Esophagus (tissue), 2 donors: ENCODE data around the gene PDF. TPM values are rescaled to one million over a fixed set of nuclear protein-coding genes. Genes with fewer than 3 reads are reported as not detected.

Experiments
- H3K27ac ChIP-seq, 2 donors: one replicate each; pipeline ENCODE4 v1.5.1; 2013; ENCODE audit warnings: low read depth in 2 of 2, mild to moderate bottlenecking in 2 of 2, inconsistent platforms in 1 of 2, low read length in 1 of 2, moderate library complexity in 1 of 2
- H3K27me3 ChIP-seq, 2 donors: one replicate each; pipeline ENCODE4 v1.6.1; 2013; ENCODE audit warnings: low read length in 2 of 2, control low read depth in 1 of 2, mild to moderate bottlenecking in 1 of 2; ENCODE audit not compliant: insufficient read depth in 2 of 2, control insufficient read depth in 1 of 2
- H3K36me3 ChIP-seq, 2 donors: one replicate each; pipeline ENCODE4 v1.6.1; 2013; ENCODE audit warnings: low read length in 1 of 2; ENCODE audit not compliant: control insufficient read depth in 2 of 2, insufficient read depth in 2 of 2
- H3K4me1 ChIP-seq, 2 donors: one replicate each; pipeline ENCODE4 v1.6.1; 2013; ENCODE audit warnings: low read length in 1 of 2; ENCODE audit not compliant: control insufficient read depth in 2 of 2, insufficient read depth in 2 of 2
- H3K4me3 ChIP-seq, 2 donors: one replicate each; pipeline ENCODE4 v1.5.1; 2013; ENCODE audit warnings: low read length in 2 of 2, mild to moderate bottlenecking in 2 of 2, low read depth in 1 of 2, moderate library complexity in 1 of 2
- H3K9me3 ChIP-seq, 2 donors: one replicate each; pipeline ENCODE4 v1.6.1; 2013; ENCODE audit warnings: mild to moderate bottlenecking in 2 of 2, low read depth in 1 of 2, low read length in 1 of 2, moderate library complexity in 1 of 2; ENCODE audit not compliant: control insufficient read depth in 2 of 2, insufficient read depth in 1 of 2
- WGBS, 2 donors: extraction: QIAGEN DNeasy Blood & Tissue Kit; methylation state at CpG; one replicate each; pipeline ENCODE4 v1.1.7; 2013; 5-methylcytosine and 5-hydroxymethylcytosine counted together
- polyA plus RNA-seq, 2 donors: library from polyadenylated mRNA; stranded (reverse); fragments of 200-250 nt; gene quantifications; one replicate each; pipeline ENCODE4 v1.2.3, GENCODE V29; 2013
- donor health status: healthy with polysubstance abuse.
- donor health status: Bipolar disorder and iron deficiency.

Gene PDF
- polyA plus RNA-seq, 2 donors: 3.9 to 16.9 TPM

DNA sequence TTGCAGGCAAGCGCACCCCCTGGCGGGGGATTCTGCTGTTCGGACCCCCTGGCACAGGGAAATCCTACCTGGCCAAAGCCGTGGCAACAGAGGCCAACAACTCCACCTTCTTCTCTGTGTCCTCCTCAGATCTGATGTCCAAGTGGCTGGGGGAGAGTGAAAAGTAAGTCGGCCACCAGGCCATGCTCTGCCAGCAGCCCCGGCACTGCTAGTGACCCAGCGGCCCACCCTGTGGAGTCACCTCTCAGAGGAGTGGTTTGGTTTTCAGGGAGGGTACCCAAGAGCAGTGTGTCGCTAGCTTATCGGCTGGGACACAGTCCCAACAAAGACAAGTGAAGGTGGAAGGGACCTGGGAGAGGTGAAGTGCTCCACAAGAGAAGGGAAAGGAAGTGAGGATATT lies 11.0 kb downstream of the PDF start:
- Histone ChIP-seq H3K36me3 (peaks cover 33 to 73% of the 10 kb centered on the region in 2 donors), H3K27me3 (no peaks in the 10 kb centered on the region), H3K4me1 (no peaks in the 10 kb centered on the region), H3K27ac (no peak overlapping the region), H3K9me3 (no peaks in the 10 kb centered on the region), H3K4me3 (no peak overlapping the region)
- WGBS, 2 donors: 88 to 91% methylated on average over 9 of the region's 9 CpGs

GRCh38 chr16:69318911-69319289 lies 11.5 kb downstream of the PDF start:
- H3K27ac ChIP-seq: no peak overlapping the region
- WGBS, 2 donors: 74 to 82% methylated on average over 10 of the region's 10 CpGs

DNA sequence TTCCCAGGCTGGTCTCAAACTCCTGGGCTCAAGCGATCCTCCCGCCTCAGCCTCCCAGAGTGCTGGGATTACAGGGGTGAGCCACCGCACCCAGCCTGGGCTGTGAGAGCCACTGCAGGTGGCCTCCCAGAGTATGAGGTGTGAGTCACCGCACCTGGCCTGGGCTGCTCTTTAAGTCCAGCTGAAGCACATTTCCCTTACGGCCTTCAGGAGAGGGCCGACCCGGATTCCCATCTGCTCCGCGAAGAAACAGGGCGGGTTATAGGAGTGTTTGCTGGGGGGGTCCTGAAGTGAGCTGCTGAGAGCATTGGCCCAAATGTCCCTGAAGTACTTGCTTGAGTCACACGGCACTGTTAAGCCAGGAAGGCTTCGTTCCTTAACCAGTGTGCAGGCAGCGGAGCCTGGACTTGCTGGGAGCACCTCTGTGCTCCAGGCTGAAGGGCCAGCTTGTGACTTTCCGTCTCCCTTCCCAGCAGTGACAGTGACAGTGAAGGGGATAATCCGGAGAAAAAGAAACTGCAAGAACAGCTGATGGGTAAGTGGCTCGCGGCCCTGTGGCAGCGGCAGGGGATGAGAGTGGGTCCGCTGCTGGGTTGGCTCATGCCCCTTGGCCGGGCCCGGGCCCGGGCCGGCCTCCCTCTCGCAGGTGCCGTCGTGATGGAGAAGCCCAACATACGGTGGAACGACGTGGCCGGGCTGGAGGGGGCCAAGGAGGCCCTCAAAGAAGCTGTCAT lies 12.0 kb downstream of the PDF start:
- no peaks in the 10 kb centered on the region for H3K27me3 ChIP-seq
- H3K27ac ChIP-seq: no peak overlapping the region
- H3K36me3 ChIP-seq: peaks cover 31 to 70% of the 10 kb centered on the region in 2 donors
- no peaks in the 10 kb centered on the region for H3K4me1 ChIP-seq
- WGBS, 2 donors: 92 to 93% methylated on average over 30 of the region's 30 CpGs
- no peaks in the 10 kb centered on the region for H3K9me3 ChIP-seq
- no peak overlapping the region for H3K4me3 ChIP-seq

More at GRCh38 chr16:69318911-69319289, 11.5 kb downstream of the PDF start:
- no peaks in the 10 kb centered on the region for H3K9me3 ChIP-seq
- H3K4me1 ChIP-seq: no peaks in the 10 kb centered on the region
- no peaks in the 10 kb centered on the region for H3K27me3 ChIP-seq
- peaks cover 31 to 72% of the 10 kb centered on the region in 2 donors for H3K36me3 ChIP-seq
- no peak overlapping the region for H3K4me3 ChIP-seq

- Histone ChIP-seq H3K4me1 (no peaks in the 10 kb centered on the region), H3K27me3 (no peaks in the 10 kb centered on the region), H3K9me3 (no peaks in the 10 kb centered on the region), H3K27ac (no peak overlapping the region), H3K4me3 (no peak overlapping the region), H3K36me3 (peaks cover 31 to 57% of the 10 kb centered on the region in 2 donors)
- WGBS, 2 donors: 90 to 91% methylated on average over 17 of the region's 17 CpGs
These were observed 13.8 kb downstream of the PDF start for GRCh38 chr16:69316595-69317034.

DNA sequence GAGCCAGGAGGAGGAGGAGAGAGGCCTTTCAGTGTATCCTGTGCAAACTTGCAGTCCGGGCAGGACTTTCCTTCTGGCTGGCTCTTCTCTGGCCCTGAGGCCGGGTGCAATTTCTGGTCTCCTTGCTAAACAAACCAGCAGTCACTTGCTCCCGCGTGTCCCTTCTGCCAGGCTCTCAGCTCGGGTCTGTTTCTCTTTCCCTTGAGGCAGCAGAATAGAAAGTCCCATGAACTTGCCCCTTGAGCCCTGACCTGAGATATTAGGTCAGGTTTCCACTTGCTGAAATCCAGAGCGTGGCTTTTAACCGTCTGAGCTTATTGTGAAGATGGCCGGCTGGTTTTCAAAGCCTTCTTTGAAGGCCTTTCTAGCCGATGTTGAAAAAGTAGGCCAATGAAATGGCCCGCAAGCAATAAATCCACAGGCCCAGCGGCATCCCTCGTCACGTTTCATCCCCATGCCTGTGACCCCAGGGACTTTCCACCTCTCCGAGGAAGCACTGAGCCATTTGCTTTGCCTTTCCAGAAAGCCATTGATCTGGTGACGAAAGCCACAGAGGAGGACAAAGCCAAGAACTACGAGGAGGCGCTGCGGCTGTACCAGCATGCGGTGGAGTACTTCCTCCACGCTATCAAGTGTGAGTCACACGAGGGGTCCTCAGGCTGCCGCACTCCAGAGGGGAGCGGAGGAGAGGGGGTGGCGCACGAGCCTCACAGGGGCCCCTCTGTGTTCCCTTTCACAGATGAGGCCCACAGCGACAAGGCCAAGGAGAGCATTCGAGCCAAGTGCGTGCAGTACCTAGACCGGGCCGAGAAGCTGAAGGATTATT lies 14.7 kb downstream of the PDF start:
- H3K4me3 ChIP-seq: no peak overlapping the region
- peaks cover 24 to 49% of the 10 kb centered on the region in 2 donors for H3K36me3 ChIP-seq
- H3K9me3 ChIP-seq: no peaks in the 10 kb centered on the region
- no peaks in the 10 kb centered on the region for H3K27me3 ChIP-seq
- H3K4me1 ChIP-seq: no peaks in the 10 kb centered on the region
- WGBS, 2 donors: 80 to 87% methylated on average over 30 of the region's 30 CpGs
- no peak overlapping the region for H3K27ac ChIP-seq

GRCh38 chr16:69314534-69314933 lies 15.9 kb downstream of the PDF start:
- 81 to 87% methylated on average over 11 of the region's 11 CpGs for whole genome bisulfite sequencing, 2 donors
- H3K9me3 ChIP-seq: no peaks in the 10 kb centered on the region
- H3K4me3 ChIP-seq: no peak overlapping the region
- no peaks in the 10 kb centered on the region for H3K27me3 ChIP-seq
- H3K36me3 ChIP-seq: peaks cover 13 to 37% of the 10 kb centered on the region in 2 donors
- H3K27ac ChIP-seq: no peak overlapping the region
- H3K4me1 ChIP-seq: peaks cover 0 to 3% of the 10 kb centered on the region in 2 donors

GRCh38 chr16:69313469-69313868 lies 16.9 kb downstream of the PDF start:
- Histone ChIP-seq H3K27ac (no peak overlapping the region), H3K27me3 (no peaks in the 10 kb centered on the region), H3K9me3 (no peaks in the 10 kb centered on the region), H3K4me3 (no peak overlapping the region), H3K36me3 (peaks cover 13 to 27% of the 10 kb centered on the region in 2 donors), H3K4me1 (peaks cover 0 to 3% of the 10 kb centered on the region in 2 donors)
- 92% methylated on average over 5 of the region's 5 CpGs for WGBS, 2 donors

DNA sequence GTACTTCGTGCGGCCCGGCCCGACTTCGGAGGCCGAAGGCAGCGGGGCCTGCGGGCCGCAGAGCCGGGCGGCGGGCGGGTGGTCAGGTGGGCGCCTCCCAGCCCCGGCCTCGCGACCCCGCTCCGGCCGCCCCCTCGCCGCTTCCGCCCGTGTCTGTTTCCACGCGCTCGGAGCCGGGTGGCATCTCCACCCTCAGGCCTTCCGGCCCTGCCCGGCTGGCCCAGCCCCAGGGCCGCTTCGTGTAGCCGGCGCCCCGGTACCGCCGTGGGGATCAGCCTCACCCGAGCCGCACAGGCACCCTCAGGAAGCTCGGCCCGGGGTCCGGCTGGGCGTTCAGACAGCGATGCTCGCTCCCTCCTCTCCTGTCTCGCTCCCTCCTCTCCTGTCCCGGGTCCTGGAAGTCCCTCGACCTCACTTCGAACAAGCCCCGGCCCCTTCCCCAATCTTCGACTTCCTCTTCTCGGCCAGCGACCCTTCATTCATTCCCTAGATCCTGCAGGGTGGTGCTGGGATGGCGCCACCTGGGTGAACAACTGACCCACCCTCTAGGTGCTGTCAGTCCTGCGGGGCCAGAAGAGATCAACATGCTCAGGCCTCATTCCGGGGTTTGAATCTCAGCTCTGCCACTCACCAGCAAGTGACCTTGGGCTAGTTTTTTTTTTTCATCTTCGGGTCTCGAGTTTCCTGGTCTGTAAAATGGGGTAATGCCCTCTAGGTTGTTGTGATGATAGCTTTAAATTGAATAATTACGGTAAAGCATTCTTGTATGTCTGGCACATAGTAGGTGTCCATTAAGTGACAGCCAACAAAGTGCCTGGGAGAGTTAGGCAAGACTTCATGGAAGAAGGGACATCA lies 18.6 kb downstream of the PDF start:
- 1% methylated on average over 52 to 59 of the region's 59 CpGs for WGBS, 2 donors
- H3K36me3 ChIP-seq: peaks cover 11 to 19% of the 10 kb centered on the region in 2 donors
- H3K9me3 ChIP-seq: no peaks in the 10 kb centered on the region
- H3K27ac ChIP-seq: peak overlapping the region; percentile 87 to 95
- peak overlapping the region; percentile 70 to 89 for H3K4me3 ChIP-seq
- H3K27me3 ChIP-seq: no peaks in the 10 kb centered on the region
- H3K4me1 ChIP-seq: peaks cover 0 to 3% of the 10 kb centered on the region in 2 donors
